Ascending aorta (tissue), 2 donors: ENCODE results near the gene H6PD. TPM values are rescaled to one million over a fixed set of nuclear protein-coding genes. Genes with fewer than 3 reads are reported as not detected.

Source experiments
- DNase-seq, 2 donors: peaks; one replicate each; pipeline ENCODE4 v3.0.0-alpha.2; 2019; ENCODE audit warnings: low spot score in 2 of 2
- H3K27ac ChIP-seq, 2 donors: fragments of 200-600 bp; sonication (generic); one replicate each; pipeline ENCODE4 v1.5.1; 2016 to 2017; ENCODE audit warnings: mild to moderate bottlenecking in 1 of 2
- H3K27me3 ChIP-seq: fragments of 200-600 bp; sonication (generic); one replicate; pipeline ENCODE4 v1.5.1; 2017
- H3K36me3 ChIP-seq, 2 donors: fragments of 200-600 bp; sonication (generic); one replicate each; pipeline ENCODE4 v1.5.1; 2016
- H3K4me1 ChIP-seq, 2 donors: fragments of 200-600 bp; sonication (generic); one replicate each; pipeline ENCODE4 v1.5.1; 2016 to 2017; ENCODE audit warnings: mild to moderate bottlenecking in 1 of 2
- H3K4me3 ChIP-seq, 2 donors: fragments of 200-600 bp; sonication (generic); one replicate each; pipeline ENCODE4 v1.5.1; 2016 to 2017; ENCODE audit warnings: mild to moderate bottlenecking in 1 of 2
- H3K9me3 ChIP-seq, 2 donors: fragments of 200-600 bp; sonication (generic); one replicate each; pipeline ENCODE4 v1.5.1; 2016
- CTCF ChIP-seq, 3 experiments: fragments of 200-600 bp in 2 of 3; fragments of 450-650 bp in 1 of 3; sonication (generic) in 2 of 3; IDR thresholded peaks; one replicate each; pipeline ENCODE4 v1.5.1; 2016 to 2019; ENCODE audit warnings: antibody characterized with exemption in 3 of 3, mild to moderate bottlenecking in 1 of 3, moderate library complexity in 1 of 3
- intact Hi-C: fragments of 100-400 bp; cut with DNase I; formaldehyde crosslinking; loops from one replicate; pipeline ENCODE4 v1.15.1; 2023
- total RNA-seq: library from RNA; depleted of rRNA; stranded (reverse); fragments of >200 nt; gene quantifications from one replicate; pipeline ENCODE4 v1.1.0, GENCODE V29; 2016

H6PD gene
- total RNA-seq, result 56.8 TPM

GRCh38 chr1:9234223-9235095 lies at the start of gene H6PD:
H6PD (plus strand) TSS chr1:9234774; CDS start chr1:9244935, 10,161 bp downstream.
- peaks cover 8 to 46% of the 10 kb centered on the region in 2 donors for H3K4me1 ChIP-seq
- no peaks in the 10 kb centered on the region for H3K9me3 ChIP-seq
- no peaks in the 10 kb centered on the region for H3K36me3 ChIP-seq
- DNase-seq, result peak; percentile 45 to 91
- H3K27me3 ChIP-seq, result no peaks in the 10 kb centered on the region
- intact Hi-C loops, result loop anchor here (5.0 kb wide), 3 partner anchors 52 to 107 kb away; partner anchors contain the start of genes GPR157 and SPSB1
- peak within 1 kb of the TSS; percentile 93 to 97 for H3K27ac ChIP-seq
- H3K4me3 ChIP-seq, result peak within 1 kb of the TSS; percentile 68 to 73
- TF ChIP-seq CTCF (IDR thresholded peaks at IDR 0.05), result peak; percentile 72 to 96 (median 79)

GRCh38 chr1:9186082-9186859 lies 48.3 kb upstream of the H6PD start:
- DNase-seq, result no peak
- Histone ChIP-seq H3K27ac (no peak overlapping the region), H3K27me3 (no peaks in the 10 kb centered on the region), H3K9me3 (no peaks in the 10 kb centered on the region), H3K4me3 (no peak overlapping the region), H3K4me1 (peaks cover 2 to 7% of the 10 kb centered on the region in 2 donors), H3K36me3 (peaks cover 0 to 5% of the 10 kb centered on the region in 2 donors)
- intact Hi-C loops, result no loop called here
- TF ChIP-seq CTCF (IDR thresholded peaks at IDR 0.05), result no peak

GRCh38 chr1:9187004-9187403 lies 47.6 kb upstream of the H6PD start:
- no peak overlapping the region for H3K4me3 ChIP-seq
- peaks cover 2 to 7% of the 10 kb centered on the region in 2 donors for H3K4me1 ChIP-seq
- no peak for DNase-seq
- H3K27ac ChIP-seq, result no peak overlapping the region
- intact Hi-C loops, result no loop called here
- peaks cover 0 to 5% of the 10 kb centered on the region in 2 donors for H3K36me3 ChIP-seq
- TF ChIP-seq CTCF (IDR thresholded peaks at IDR 0.05), result no peak
- H3K27me3 ChIP-seq, result no peaks in the 10 kb centered on the region
- no peaks in the 10 kb centered on the region for H3K9me3 ChIP-seq

- Histone ChIP-seq H3K27ac (no peak overlapping the region), H3K9me3 (no peaks in the 10 kb centered on the region), H3K4me3 (no peak overlapping the region), H3K27me3 (no peaks in the 10 kb centered on the region), H3K4me1 (no peaks in the 10 kb centered on the region), H3K36me3 (no peaks in the 10 kb centered on the region)
- no peak for TF ChIP-seq CTCF (IDR thresholded peaks at IDR 0.05)
- DNase-seq, result no peak
- intact Hi-C loops, result loop anchor here (10.0 kb wide), 1 partner anchor 275 kb away; no protein-coding TSS in a partner anchor
These were observed 44.3 kb upstream of the H6PD start for GRCh38 chr1:9190234-9190633.

- TF ChIP-seq CTCF (IDR thresholded peaks at IDR 0.05), result no peak
- DNase-seq, result no peak
- Histone ChIP-seq H3K36me3 (no peaks in the 10 kb centered on the region), H3K4me1 (peaks cover 0 to 3% of the 10 kb centered on the region in 2 donors), H3K9me3 (no peaks in the 10 kb centered on the region), H3K27me3 (no peaks in the 10 kb centered on the region), H3K27ac (no peak overlapping the region), H3K4me3 (no peak overlapping the region)
- intact Hi-C loops, result loop anchor here (10.0 kb wide), 1 partner anchor 276 kb away; no protein-coding TSS in a partner anchor
These were observed 43.3 kb upstream of the H6PD start for GRCh38 chr1:9191231-9191630.
